ENCODE results near the gene LIPN. TPM values are rescaled to one million over a fixed set of nuclear protein-coding genes. Genes with fewer than 3 reads are reported as not detected.

Gene LIPN
- total and polyA plus RNA-seq, 4 donors, result 0.34 to 2.6 (median 0.55) TPM; not detected in 1

DNA sequence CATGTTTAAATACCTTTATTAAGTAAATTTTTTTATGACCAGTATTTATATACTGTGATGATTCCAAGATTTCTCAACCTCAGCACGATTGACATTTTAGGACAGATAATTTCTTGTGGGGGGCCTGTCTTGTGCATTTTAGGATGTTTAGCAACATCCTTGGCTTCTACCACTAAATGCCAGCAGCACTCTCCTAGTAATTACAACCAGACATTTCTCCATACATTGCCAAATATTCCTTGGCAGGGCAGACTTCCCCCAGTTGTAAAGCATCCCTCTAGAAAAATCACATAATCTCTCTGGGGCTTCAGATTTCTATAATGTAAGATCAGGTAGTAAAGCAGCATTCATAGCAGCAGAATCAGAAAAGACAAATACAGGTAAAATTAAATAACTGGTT lies 34.9 kb downstream of the LIPN start:
- H3K27ac ChIP-seq (ENCODE audit: low read depth in 1 of 2, low read length in 1 of 2), result no peak overlapping the region
- peaks cover 0 to 1% (median 0%) of the 10 kb centered on the region in 4 donors for H3K9me3 ChIP-seq (ENCODE audit: control insufficient read depth in 4 of 4, insufficient read depth in 3 of 4, low read length in 3 of 4)
- 28 to 70% methylated on average over 1 of the region's 1 CpG for WGBS, 2 donors
- TF ChIP-seq, protein P1, sequence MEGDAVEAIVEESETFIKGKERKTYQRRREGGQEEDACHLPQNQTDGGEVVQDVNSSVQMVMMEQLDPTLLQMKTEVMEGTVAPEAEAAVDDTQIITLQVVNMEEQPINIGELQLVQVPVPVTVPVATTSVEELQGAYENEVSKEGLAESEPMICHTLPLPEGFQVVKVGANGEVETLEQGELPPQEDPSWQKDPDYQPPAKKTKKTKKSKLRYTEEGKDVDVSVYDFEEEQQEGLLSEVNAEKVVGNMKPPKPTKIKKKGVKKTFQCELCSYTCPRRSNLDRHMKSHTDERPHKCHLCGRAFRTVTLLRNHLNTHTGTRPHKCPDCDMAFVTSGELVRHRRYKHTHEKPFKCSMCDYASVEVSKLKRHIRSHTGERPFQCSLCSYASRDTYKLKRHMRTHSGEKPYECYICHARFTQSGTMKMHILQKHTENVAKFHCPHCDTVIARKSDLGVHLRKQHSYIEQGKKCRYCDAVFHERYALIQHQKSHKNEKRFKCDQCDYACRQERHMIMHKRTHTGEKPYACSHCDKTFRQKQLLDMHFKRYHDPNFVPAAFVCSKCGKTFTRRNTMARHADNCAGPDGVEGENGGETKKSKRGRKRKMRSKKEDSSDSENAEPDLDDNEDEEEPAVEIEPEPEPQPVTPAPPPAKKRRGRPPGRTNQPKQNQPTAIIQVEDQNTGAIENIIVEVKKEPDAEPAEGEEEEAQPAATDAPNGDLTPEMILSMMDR (IDR thresholded peaks at IDR 0.05; ENCODE audit: control extremely low read depth, extremely low read depth), result no peak
- no peak for ATAC-seq (ENCODE audit: insufficient read depth, low FRiP score)
- peaks cover 0 to 6% (median 0%) of the 10 kb centered on the region in 5 donors for H3K4me1 ChIP-seq (ENCODE audit: control insufficient read depth in 5 of 5, insufficient read depth in 5 of 5, low read length in 5 of 5)
- no peak overlapping the region for H3K4me3 ChIP-seq
- peak in 2 of 3 donors; percentile 21 to 42 for DNase-seq
- H3K36me3 ChIP-seq (ENCODE audit: control insufficient read depth in 4 of 4, insufficient read depth in 4 of 4, low read length in 4 of 4), result no peaks in the 10 kb centered on the region
- no peak overlapping the region for H3K9ac ChIP-seq (ENCODE audit: insufficient read depth in 1 of 2, low read length in 2 of 2)
- no peaks in the 10 kb centered on the region for H3K27me3 ChIP-seq (ENCODE audit: control insufficient read depth in 3 of 3, insufficient read depth in 3 of 3, low read length in 2 of 3)

GRCh38 chr10:88800152-88801125 lies 40.6 kb downstream of the LIPN start:
- TF ChIP-seq, protein P1 (IDR thresholded peaks at IDR 0.05; ENCODE audit: control extremely low read depth, extremely low read depth), result no peak
- Histone ChIP-seq H3K36me3 (ENCODE audit: control insufficient read depth in 4 of 4, insufficient read depth in 4 of 4, low read length in 4 of 4) (no peaks in the 10 kb centered on the region), H3K27ac (ENCODE audit: low read depth in 1 of 2, low read length in 1 of 2) (no peak overlapping the region), H3K4me1 (ENCODE audit: control insufficient read depth in 5 of 5, insufficient read depth in 5 of 5, low read length in 5 of 5) (no peaks in the 10 kb centered on the region), H3K4me3 (no peak overlapping the region), H3K9me3 (ENCODE audit: control insufficient read depth in 4 of 4, insufficient read depth in 3 of 4, low read length in 3 of 4) (peaks cover 0 to 1% (median 0%) of the 10 kb centered on the region in 4 donors), H3K9ac (ENCODE audit: insufficient read depth in 1 of 2, low read length in 2 of 2) (no peak overlapping the region), H3K27me3 (ENCODE audit: control insufficient read depth in 3 of 3, insufficient read depth in 3 of 3, low read length in 2 of 3) (no peaks in the 10 kb centered on the region)
- ATAC-seq (ENCODE audit: insufficient read depth, low FRiP score) (no peak), DNase-seq (no peak)
- WGBS, 2 donors, result 96 to 99% methylated on average over 2 of the region's 2 CpGs

GRCh38 chr10:88802523-88803285 lies 42.9 kb downstream of the LIPN start, which contains the start of gene LIPM:
LIPM (plus strand) TSS chr10:88802730; CDS start chr10:88802897, 167 bp downstream.
- Histone ChIP-seq H3K27me3 (ENCODE audit: control insufficient read depth in 3 of 3, insufficient read depth in 3 of 3, low read length in 2 of 3) (no peaks in the 10 kb centered on the region), H3K27ac (ENCODE audit: low read depth in 1 of 2, low read length in 1 of 2) (no peak within 1 kb of the TSS), H3K4me3 (no peak within 1 kb of the TSS), H3K9ac (ENCODE audit: insufficient read depth in 1 of 2, low read length in 2 of 2) (no peak within 1 kb of the TSS), H3K4me1 (ENCODE audit: control insufficient read depth in 5 of 5, insufficient read depth in 5 of 5, low read length in 5 of 5) (no peaks in the 10 kb centered on the region), H3K9me3 (ENCODE audit: control insufficient read depth in 4 of 4, insufficient read depth in 3 of 4, low read length in 3 of 4) (peaks cover 0 to 1% (median 0%) of the 10 kb centered on the region in 4 donors), H3K36me3 (ENCODE audit: control insufficient read depth in 4 of 4, insufficient read depth in 4 of 4, low read length in 4 of 4) (no peaks in the 10 kb centered on the region)
- ATAC-seq (ENCODE audit: insufficient read depth, low FRiP score), result no peak
- 66 to 79% methylated on average over 2 of the region's 2 CpGs for WGBS, 2 donors
- TF ChIP-seq, protein P1 (IDR thresholded peaks at IDR 0.05; ENCODE audit: control extremely low read depth, extremely low read depth), result no peak
- no peak for DNase-seq
